ENCODE measurements around the gene CNTNAP2. TPM values are rescaled to one million over a fixed set of nuclear protein-coding genes. Genes with fewer than 3 reads are reported as not detected.

CNTNAP2 gene
- total RNA-seq, 1 donor from 2014 or later: 4.2 TPM

DNA sequence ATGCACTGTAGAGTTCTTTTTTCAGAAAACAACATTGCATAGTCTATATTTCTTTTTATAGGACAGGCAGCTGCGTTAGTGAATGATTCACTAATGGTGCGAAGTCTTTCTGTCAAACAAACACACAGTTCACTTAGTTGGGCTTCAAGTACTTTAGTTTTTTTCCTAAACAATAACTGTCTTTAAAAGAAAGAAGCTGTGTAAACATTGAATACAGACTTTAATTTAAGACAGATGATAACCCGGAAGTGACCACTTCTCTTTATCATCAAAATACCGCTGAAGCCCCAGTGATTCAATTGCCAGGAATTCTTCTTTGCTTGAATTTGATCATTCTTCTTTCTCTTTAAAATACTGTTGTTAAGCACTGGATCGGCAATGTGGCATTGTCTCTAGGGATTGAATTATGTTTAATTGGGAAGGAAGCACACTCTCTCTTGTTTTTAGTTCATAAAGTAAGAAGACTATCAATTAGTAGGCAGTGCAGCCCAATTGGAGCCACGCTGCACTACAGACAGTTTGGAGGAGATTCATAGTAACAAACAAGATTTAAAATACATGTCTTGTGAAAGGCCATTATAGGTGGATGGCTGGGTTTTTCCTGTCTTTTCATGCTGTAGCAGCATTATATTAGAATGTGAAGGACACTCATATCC is 30.4 kb downstream of the CNTNAP2 start:
- DNase-seq (ENCODE audit: low spot score in 2 of 2, unreplicated experiment in 2 of 2): no peak
- peaks cover 5% of the 10 kb centered on the region for H3K4me1 Mint-ChIP-seq
- no peak overlapping the region for H3K4me3 Mint-ChIP-seq
- no peaks in the 10 kb centered on the region for H3K9me3 Mint-ChIP-seq
- TF ChIP-seq, protein P1, sequence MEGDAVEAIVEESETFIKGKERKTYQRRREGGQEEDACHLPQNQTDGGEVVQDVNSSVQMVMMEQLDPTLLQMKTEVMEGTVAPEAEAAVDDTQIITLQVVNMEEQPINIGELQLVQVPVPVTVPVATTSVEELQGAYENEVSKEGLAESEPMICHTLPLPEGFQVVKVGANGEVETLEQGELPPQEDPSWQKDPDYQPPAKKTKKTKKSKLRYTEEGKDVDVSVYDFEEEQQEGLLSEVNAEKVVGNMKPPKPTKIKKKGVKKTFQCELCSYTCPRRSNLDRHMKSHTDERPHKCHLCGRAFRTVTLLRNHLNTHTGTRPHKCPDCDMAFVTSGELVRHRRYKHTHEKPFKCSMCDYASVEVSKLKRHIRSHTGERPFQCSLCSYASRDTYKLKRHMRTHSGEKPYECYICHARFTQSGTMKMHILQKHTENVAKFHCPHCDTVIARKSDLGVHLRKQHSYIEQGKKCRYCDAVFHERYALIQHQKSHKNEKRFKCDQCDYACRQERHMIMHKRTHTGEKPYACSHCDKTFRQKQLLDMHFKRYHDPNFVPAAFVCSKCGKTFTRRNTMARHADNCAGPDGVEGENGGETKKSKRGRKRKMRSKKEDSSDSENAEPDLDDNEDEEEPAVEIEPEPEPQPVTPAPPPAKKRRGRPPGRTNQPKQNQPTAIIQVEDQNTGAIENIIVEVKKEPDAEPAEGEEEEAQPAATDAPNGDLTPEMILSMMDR (IDR thresholded peaks at IDR 0.05; ENCODE audit: unreplicated experiment): no peak
- H3K27ac Mint-ChIP-seq: no peak overlapping the region
- H3K27me3 Mint-ChIP-seq (ENCODE audit: low read depth): no peaks in the 10 kb centered on the region
- H3K36me3 Mint-ChIP-seq: no peaks in the 10 kb centered on the region

GRCh38 chr7:146150153-146150552 is 33.6 kb downstream of the CNTNAP2 start:
- Mint-ChIP-seq H3K27ac (no peak overlapping the region), H3K4me1 (peaks cover 5% of the 10 kb centered on the region), H3K9me3 (no peaks in the 10 kb centered on the region), H3K36me3 (no peaks in the 10 kb centered on the region), H3K4me3 (no peak overlapping the region), H3K27me3 (ENCODE audit: low read depth) (no peaks in the 10 kb centered on the region)
- TF ChIP-seq, protein P1 (IDR thresholded peaks at IDR 0.05; ENCODE audit: unreplicated experiment): no peak
- DNase-seq (ENCODE audit: low spot score in 2 of 2, unreplicated experiment in 2 of 2): no peak

DNA sequence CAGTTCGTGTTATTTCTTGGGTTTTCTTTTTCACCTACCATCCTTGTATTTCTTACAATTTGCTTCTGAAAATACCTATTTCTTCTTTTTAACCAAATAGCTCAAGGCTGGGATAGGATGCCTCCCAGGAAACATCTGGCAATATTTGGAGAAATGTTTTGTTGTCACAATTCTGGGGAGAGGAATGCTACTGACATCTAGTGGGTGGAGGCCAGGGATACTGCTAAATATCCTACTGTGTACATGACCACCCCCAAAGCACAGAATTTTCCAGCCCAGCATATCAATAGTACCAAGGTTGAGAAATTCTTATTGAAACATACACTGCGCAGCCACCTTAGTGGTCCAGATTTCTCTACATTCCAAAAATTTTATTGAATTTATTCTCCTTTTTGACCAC is 55.5 kb downstream of the CNTNAP2 start:
- Mint-ChIP-seq H3K4me3 (no peak overlapping the region), H3K4me1 (no peaks in the 10 kb centered on the region), H3K36me3 (no peaks in the 10 kb centered on the region), H3K27me3 (ENCODE audit: low read depth) (no peaks in the 10 kb centered on the region), H3K27ac (no peak overlapping the region), H3K9me3 (no peaks in the 10 kb centered on the region)
- TF ChIP-seq, protein P1 (IDR thresholded peaks at IDR 0.05; ENCODE audit: unreplicated experiment): no peak
- no peak for DNase-seq (ENCODE audit: low spot score in 2 of 2, unreplicated experiment in 2 of 2)

DNA sequence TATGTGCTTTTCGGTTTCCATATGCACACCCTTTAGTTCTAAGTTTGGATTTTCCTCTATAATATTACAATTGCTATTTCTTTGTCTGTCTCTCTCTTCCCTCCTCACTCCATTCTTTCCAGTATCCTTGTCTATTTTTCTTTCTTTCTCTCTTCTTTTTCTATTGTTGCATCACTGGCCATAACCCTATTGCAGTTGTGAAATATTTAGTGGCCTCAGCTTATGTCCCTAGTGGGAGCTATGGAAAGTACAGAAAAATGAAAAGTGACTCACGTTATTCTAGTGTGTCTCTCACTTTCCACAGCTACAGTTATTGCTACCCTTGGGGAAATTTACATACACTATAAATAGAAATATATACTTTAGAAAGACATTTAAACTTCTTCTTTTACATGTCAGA is 59.1 kb downstream of the CNTNAP2 start:
- TF ChIP-seq, protein P1 (IDR thresholded peaks at IDR 0.05; ENCODE audit: unreplicated experiment): no peak
- Mint-ChIP-seq H3K4me3 (no peak overlapping the region), H3K4me1 (no peaks in the 10 kb centered on the region), H3K9me3 (no peaks in the 10 kb centered on the region), H3K27ac (no peak overlapping the region), H3K27me3 (ENCODE audit: low read depth) (no peaks in the 10 kb centered on the region), H3K36me3 (no peaks in the 10 kb centered on the region)
- no peak for DNase-seq (ENCODE audit: low spot score in 2 of 2, unreplicated experiment in 2 of 2)

DNA sequence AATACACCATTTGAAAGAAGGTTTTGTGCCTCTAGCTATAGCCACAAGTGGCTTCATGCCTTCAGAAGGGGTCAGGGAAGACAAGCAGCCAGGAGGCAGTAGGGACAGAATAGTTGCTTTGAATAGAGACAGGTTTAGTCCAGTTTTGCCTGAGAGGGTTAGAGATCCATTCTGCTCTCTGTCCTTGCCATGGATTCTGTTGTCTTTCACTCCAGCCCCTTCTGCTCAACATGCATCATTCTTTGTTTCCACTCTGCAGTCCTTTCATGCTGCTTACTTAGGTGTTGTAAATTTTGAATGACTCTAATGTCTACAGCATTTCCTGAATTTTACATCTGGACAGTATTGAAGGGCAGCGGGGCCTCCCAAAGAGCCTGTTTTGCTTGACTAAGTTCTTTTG is 60.3 kb downstream of the CNTNAP2 start:
- no peaks in the 10 kb centered on the region for H3K36me3 Mint-ChIP-seq
- no peaks in the 10 kb centered on the region for H3K9me3 Mint-ChIP-seq
- H3K27ac Mint-ChIP-seq: no peak overlapping the region
- no peak overlapping the region for H3K4me3 Mint-ChIP-seq
- no peaks in the 10 kb centered on the region for H3K4me1 Mint-ChIP-seq
- DNase-seq (ENCODE audit: low spot score in 2 of 2, unreplicated experiment in 2 of 2): no peak
- TF ChIP-seq, protein P1 (IDR thresholded peaks at IDR 0.05; ENCODE audit: unreplicated experiment): no peak
- no peaks in the 10 kb centered on the region for H3K27me3 Mint-ChIP-seq (ENCODE audit: low read depth)

GRCh38 chr7:146177301-146177700 is 60.7 kb downstream of the CNTNAP2 start:
- DNase-seq (ENCODE audit: low spot score in 2 of 2, unreplicated experiment in 2 of 2): no peak
- Mint-ChIP-seq H3K9me3 (no peaks in the 10 kb centered on the region), H3K36me3 (no peaks in the 10 kb centered on the region), H3K27ac (no peak overlapping the region), H3K27me3 (ENCODE audit: low read depth) (no peaks in the 10 kb centered on the region), H3K4me1 (no peaks in the 10 kb centered on the region), H3K4me3 (no peak overlapping the region)
- TF ChIP-seq, protein P1 (IDR thresholded peaks at IDR 0.05; ENCODE audit: unreplicated experiment): no peak
